ENCODE results near the gene ZNF586. TPM values are rescaled to one million over a fixed set of nuclear protein-coding genes. Genes with fewer than 3 reads are reported as not detected.

Gene ZNF586
- total and polyA plus RNA-seq, 10 of the 15 experiments (the other 5 are each of a cell fraction or from before 2014, with no cell fraction given), result 3.9 to 24.2 (median 15.0) TPM

- CTCF ChIA-PET, result no interaction called here
- no peak for FAIRE-seq
- intact Hi-C loops (cut with micrococcal nuclease; ENCODE audit: unreplicated experiment), result no loop called here
These were observed 47.2 kb downstream of the ZNF586 start for GRCh38 chr19:57816652-57817051.

More at GRCh38 chr19:57816652-57817051, 47.2 kb downstream of the ZNF586 start:
- Histone ChIP-seq H3K4me3 (no peak overlapping the region), H2AFZ (ENCODE audit: control insufficient read depth, low read depth, low read length) (no peak overlapping the region), H3K4me1 (ENCODE audit: control insufficient read depth, insufficient read depth, low read length) (peaks cover 12% of the 10 kb centered on the region), H3K27me3 (replicated peaks in 1 of 2; ENCODE audit: control insufficient read depth in 2 of 2, insufficient read depth in 2 of 2, low read length in 1 of 2) (no peaks in the 10 kb centered on the region), H3K4me2 (ENCODE audit: control insufficient read depth, insufficient read depth) (no peak overlapping the region), H3K36me3 (ENCODE audit: control insufficient read depth in 2 of 2, insufficient read depth in 2 of 2, low read length in 1 of 2) (no peaks in the 10 kb centered on the region), H3K9me3 (replicated peaks; ENCODE audit: control insufficient read depth, insufficient read depth, low read length) (no peaks in the 10 kb centered on the region), H3K79me2 (ENCODE audit: control insufficient read depth, insufficient read depth, low read length) (peaks cover 37% of the 10 kb centered on the region), H4K20me1 (ENCODE audit: control insufficient read depth, insufficient read depth) (no peaks in the 10 kb centered on the region), H3K9ac (ENCODE audit: control insufficient read depth, insufficient read depth, low read length) (no peak overlapping the region), H3K27ac (ENCODE audit: control insufficient read depth, insufficient read depth) (no peak overlapping the region)
- SMC1A ChIA-PET (ENCODE audit: uncharacterized antibody, unreplicated experiment), result no interaction called here
- no peak for TF ChIP-seq ASH2L (IDR thresholded peaks at IDR 0.05; ENCODE audit: borderline replicate concordance, low read depth)
- no peak for TF ChIP-seq RELB (IDR thresholded peaks at IDR 0.05; ENCODE audit: low read depth)
- TF ChIP-seq USF1 (IDR thresholded peaks at IDR 0.05; ENCODE audit: borderline replicate concordance, extremely low read length, insufficient read depth, low read depth, low read length), result no peak
- TF ChIP-seq NFYB (IDR thresholded peaks at IDR 0.05; ENCODE audit: insufficient read depth, low read depth, low read length), result peak; percentile 69
- ATAC-seq (no peak), DNase-seq (ENCODE audit: low read depth, low spot score) (no peak)
- BruUV-seq (replicated peaks), result no TSS peak
- RAD21 ChIA-PET (ENCODE audit: unreplicated experiment), result no interaction called here
- in situ Hi-C loops (cut with MboI), result loop anchor here (25.0 kb wide), 1 partner anchor 1679 kb away; the partner anchor contains the start of gene ZNF444
- POLR2A ChIA-PET, result interaction anchor here (0.7 kb wide), 1 partner anchor 89 kb away, joined by 4 read pairs; no protein-coding TSS in a partner anchor
- 82% methylated on average over 6 of the region's 7 CpGs for WGBS (ENCODE audit: insufficient coverage, insufficient replicate concordance, low lambda C conversion rate, missing lambda C conversion rate)
